ENCODE results near the gene L3MBTL3.

- no peak for TF ChIP-seq CTCF (conservative IDR thresholded peaks at IDR 0.05; ENCODE audit: low read depth, low read length)
- no peak for TF ChIP-seq EZH2 (IDR thresholded peaks at IDR 0.05; ENCODE audit: low read length, unreplicated experiment)
- no peak for TF ChIP-seq EZH2phosphoT487 (IDR thresholded peaks at IDR 0.05; ENCODE audit: borderline replicate concordance, low read length)
These were observed 45.4 kb downstream of the L3MBTL3 start for GRCh38 chr6:130063806-130064205.
